ENCODE measurements around the gene PALMD.

- TF ChIP-seq CTCF (IDR thresholded peaks at IDR 0.05) (no peak), EZH2 (IDR thresholded peaks at IDR 0.05) (no peak)
Observed at GRCh38 chr1:99645203-99645602, 710 bp upstream of the PALMD start.

Measured in neural progenitor cell (in vitro differentiated cells).